Activated CD4-positive, CD25-positive, alpha-beta regulatory T cell treated with anti-CD3 and anti-CD28 coated beads, Interleukin-2, amount 50 U/mL, for 16 hours (primary cell): ENCODE measurements around the gene ACY1.

Experiments
- DNase-seq: peaks from one replicate; pipeline ENCODE4 v3.0.0-alpha.2; 2020; ENCODE audit warnings: low read depth, low spot score

ACY1 gene

GRCh38 chr3:51982838-51983577, at the start of gene ACY1:
TSS of gene ACY1 (plus strand) at chr3:51983535. CDS start at chr3:51984065, 530 bp downstream.
- DNase-seq = peak; percentile 42

DNA sequence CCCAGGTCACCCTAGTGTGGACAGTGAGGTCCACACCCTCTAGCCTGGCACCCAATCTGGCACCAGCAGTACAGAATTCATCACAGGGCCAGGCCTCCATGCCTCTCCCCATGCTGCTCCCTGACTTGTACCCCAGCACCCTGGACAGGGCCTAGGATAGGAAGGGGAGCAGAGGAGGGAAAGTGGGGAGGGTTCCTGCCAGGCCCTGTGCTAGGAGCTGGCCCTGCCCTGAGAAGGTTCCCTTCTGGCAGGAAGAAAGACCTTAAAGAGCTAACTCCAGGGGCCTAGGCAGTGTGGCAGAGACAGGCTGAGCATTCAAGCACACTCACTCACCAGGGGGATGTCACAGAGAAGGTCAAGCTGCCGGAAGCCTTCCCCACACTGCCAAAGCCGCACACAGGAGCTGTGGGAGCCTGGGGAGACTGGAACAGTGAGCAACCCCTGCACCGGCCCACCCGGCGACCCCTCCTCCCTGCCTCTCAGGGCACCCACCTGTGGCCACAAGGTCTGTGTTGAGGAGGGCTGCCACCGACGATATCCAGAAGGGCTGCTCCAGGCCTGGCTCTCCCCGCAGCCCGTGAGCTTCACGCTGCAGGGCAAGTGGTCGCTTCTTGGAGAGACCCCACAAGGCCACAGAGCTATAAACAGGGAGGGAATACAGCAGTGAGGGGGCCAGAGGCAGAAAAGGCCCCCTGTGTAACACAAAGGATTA, 49.0 kb upstream of the ACY1 start:
- DNase-seq = no peak

DNA sequence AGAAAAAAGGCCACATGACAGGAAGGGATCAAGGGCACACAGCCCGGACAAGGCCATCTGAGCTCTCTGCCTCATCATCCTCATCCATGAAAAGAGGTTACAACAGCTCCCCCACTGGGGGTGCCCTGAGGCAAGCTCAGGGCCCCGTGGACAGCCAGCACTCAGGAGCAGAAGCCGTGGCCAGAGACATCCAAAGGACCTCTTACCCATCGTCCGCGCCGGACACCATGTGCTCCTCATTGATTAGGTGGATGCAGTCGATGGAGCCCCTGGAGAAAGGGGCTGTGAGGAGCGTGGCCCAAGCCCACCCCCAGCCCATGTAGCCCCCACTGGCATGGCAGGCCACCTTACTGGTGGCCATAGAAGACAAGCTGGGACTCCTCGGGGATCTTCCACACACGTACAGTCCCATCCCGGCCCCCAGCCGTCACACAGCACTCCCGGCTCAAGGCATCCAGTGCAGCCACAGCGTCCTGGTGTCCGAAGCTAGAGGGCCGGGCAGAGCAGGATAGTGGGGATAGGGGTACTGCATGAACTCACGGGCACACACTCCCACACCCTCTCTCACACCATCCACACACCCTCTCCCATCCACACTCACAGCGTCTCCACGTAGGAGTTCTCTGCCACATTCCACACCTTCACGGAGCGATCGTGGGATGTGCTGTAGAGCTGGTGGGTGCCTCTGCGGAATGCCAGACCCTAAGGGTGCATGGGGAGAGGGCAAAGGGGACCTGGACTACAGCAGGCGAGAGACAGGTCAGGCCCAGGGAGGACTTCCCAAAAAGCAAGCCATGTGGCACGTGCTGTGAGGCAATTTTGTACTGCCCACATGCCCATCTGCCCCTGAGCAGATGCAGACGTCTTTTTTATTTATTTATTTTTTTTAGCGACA, 48.1 kb upstream of the ACY1 start:
- DNase-seq = no peak

DNA sequence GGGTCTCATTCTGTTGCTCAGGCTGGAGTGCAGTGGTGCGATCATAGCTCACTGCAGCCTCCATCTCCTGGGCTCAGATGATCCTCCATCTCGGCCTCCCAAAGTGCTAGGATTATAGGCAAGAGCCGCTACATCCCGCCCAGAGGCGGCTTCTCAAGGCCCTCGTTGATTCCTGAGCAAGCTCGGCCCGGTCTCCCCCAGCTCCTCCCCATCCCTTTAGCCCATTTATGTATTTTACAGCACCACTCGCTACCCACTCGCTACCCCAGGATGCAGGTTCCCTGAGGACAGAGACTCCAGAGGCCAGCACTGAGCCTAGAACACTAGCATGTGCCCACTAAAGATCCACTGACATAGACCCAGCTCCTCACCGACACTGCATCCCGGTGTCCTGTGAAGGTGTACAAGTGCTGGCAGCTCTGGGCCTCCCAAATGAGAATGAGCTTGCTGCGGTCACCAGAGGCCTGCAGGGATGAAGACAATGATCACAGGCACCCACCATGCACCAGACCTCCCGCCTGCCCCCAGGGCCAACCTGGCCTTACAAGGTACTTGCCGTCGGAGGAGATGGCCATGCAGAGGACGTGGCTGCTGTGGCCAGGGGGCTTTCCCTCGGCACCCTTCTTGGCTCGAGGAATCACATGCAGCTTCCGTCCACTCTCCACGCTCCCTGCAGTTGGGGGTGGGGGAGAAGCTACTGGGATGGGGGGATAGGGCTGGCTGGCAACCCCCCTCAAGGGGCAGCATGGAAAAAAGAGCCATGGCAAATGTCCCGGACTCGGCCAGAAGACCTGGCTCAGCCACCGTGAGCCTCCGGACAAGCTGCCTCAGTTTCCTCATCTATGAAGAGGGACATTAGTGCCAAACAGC, 47.2 kb upstream of the ACY1 start:
- no peak for DNase-seq

GRCh38 chr3:51937014-51937413, 46.3 kb upstream of the ACY1 start:
- DNase-seq = no peak

- no peak for DNase-seq
Measured at GRCh38 chr3:51937611-51938450, 45.5 kb upstream of the ACY1 start.

DNA sequence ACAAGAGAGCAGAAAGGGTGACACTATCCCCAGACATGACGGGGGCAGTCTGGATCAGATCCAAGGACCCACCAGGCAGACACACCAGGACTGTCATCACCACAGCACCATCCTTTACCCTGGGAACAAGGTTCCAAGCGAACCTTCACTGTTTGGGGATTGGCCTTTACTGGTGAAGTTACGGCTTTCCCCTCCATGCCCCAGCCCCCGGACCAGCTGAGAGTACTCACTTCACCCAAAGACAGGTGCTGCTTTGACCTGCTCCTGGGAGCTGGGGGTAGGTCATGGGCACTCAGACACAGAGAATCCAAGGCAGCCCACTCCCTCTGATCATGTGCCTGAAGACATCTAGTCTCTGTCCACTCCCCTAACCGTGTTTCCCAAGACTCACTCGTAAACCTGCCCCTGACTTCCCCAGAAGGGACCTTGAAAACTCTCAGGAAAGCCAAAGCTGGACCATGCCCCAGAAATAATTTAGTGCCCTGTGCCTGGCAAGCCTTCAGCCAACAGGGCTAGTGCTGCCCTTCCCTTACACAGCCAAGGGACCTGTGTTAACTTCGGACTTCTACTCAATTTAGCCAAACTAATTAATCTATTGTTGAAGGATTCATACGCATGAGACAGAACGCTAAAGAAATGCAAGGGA, 44.4 kb upstream of the ACY1 start:
- no peak for DNase-seq

DNA sequence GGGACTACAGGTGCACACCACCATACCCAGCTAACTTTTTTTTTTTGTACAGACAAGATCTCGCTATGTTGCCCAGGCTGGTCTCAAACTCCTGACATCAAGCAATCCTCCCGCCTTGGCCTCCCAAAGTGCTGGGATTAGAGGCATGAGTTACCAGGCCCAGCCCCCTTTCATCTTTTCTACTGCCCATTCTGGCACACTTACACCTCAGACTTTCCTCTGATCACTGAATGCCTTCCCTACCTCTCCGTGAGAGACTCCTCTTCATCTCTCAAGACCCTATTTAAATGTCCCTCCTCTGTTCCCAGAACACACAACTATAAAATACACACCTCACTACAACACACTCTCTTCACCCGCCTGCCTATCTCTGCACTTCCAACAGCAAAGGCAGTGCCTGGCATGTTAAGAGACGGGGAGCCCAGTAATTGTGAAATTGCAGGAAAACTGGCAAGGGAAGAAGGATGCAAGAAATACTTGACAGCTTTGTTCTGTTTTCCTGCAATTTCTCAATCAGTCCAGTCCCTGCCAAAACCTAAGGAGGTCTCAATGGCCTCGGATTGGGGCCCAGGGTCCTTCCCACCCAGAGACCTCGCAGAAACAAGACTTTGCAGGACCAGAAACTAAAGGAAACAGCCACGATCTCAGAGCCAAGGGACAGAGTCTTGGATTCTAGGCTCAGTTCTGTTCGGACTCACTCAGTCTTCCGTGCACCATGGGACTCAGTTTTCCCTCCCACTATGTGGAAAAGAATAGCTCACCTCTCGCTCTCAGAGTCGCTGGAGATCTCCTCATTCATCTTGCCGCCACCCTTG, 42.5 kb upstream of the ACY1 start:
- no peak for DNase-seq

DNA sequence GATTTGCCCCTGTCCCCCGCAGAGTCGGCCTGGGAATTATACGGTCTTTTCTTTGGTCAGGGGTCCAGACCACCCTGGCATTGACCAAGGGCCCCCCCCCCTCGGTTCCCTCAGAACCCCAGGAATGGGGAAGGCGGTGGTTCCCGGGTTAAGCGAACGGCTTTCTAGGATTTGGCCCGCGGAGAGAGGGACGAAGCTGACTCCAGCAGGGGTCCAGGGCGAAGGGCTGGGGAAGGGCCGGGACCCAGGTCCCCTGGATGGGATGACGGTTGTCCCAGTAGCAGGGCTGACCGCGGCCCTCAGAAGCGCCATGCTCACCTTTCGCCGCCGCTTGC, 41.9 kb upstream of the ACY1 start:
- DNase-seq = no peak

- DNase-seq = peak; percentile 96
Measured at GRCh38 chr3:51941798-51942602, 41.3 kb upstream of the ACY1 start, which contains the start of the genes PARP3 and RRP9. TSS of gene PARP3 (plus strand) at chr3:51942363. CDS start at chr3:51943356, 993 bp downstream. TSS of gene RRP9 (minus strand) at chr3:51941904. CDS start at chr3:51941867, 37 bp downstream.

- DNase-seq = no peak
Measured at GRCh38 chr3:51942603-51943450, 40.5 kb upstream of the ACY1 start.

DNA sequence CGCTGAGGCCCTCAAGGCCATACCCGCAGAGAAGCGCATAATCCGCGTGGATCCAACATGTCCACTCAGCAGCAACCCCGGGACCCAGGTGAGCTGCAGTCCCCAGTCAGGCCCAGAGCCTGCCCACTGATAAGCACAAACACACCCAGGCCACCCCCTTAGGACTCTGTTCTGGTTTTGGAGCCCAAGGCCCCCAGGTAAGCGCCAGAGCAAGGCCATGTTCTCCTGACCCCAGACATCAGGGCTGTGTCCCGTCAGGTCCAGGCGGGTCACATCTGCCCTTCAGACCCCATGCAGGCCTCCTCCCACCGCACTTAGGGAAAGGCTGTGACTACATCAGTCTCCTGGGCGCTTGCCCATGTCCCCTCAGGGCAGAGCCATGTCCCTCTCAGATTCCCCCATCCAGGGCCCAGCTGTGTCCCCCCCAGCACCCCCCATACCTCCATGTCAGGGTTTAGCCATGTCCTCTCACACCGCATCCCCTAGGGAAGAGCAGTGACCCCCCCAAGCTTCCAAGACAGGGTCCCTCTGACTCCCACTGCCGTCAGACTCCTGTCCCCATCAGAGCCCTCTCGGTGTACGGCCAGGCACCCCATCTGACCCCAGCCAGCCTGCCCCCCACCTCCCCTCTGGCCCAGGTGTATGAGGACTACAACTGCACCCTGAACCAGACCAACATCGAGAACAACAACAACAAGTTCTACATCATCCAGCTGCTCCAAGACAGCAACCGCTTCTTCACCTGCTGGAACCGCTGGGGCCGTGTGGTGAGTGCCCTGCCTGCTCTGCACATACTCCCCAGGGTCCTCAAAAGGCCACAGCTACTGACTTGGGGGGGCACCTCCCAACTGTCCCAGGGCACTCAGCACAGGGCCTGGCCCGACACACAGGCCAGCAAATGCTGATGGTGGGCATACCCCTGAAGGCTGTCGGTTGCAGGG, 39.6 kb upstream of the ACY1 start:
- DNase-seq = no peak

DNA sequence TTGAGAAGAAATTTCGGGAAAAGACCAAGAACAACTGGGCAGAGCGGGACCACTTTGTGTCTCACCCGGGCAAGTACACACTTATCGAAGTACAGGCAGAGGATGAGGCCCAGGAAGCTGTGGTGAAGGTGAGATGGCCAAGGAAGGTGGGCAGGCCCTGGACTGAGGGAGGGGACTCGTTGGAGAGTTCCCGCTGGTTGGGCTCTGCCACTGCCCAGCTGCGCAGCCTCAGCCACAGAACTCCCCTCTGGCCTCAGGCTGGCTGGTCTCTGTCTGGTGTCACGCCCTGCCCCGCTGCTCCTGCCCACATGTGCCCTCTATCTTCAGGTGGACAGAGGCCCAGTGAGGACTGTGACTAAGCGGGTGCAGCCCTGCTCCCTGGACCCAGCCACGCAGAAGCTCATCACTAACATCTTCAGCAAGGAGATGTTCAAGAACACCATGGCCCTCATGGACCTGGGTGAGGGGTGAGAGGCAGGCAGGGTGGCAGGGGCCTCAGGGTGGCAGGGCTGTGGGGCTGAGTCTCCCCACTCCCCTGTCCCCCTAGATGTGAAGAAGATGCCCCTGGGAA, 38.8 kb upstream of the ACY1 start:
- no peak for DNase-seq

DNA sequence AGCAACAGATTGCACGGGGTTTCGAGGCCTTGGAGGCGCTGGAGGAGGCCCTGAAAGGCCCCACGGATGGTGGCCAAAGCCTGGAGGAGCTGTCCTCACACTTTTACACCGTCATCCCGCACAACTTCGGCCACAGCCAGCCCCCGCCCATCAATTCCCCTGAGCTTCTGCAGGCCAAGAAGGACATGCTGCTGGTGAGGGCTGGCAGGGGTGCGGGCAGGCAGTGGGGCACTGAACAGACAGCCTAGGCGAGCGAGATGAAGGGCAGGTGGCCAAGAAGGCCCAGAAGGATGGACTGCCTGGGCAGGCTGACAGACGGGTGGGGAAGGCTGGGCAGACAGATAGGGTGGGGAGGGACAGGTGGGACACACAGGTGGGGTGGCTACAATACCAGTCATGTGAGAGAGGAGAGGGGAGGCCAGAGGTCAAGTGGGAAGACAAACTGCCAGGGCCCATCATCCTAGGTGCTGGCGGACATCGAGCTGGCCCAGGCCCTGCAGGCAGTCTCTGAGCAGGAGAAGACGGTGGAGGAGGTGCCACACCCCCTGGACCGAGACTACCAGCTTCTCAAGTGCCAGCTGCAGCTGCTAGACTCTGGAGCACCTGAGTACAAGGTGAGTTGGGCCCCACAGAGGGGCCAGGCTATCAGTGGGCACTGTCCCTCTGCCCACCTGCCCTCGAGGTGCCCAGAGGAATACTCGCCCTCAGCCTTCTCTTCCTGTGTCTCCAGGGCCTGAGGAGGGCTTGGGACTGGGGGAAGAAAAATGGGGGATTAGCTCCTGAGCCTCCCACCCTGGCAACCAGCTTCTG, 38.1 kb upstream of the ACY1 start:
- DNase-seq = no peak
